CD4-positive, alpha-beta T cell (primary cell): ENCODE data around the gene SIGLEC15. TPM values are rescaled to one million over a fixed set of nuclear protein-coding genes. Genes with fewer than 3 reads are reported as not detected.

ENCODE experiments used
- ATAC-seq: fragments of 200-7000 bp; cut with Tn5 transposase; one replicate; pipeline ENCODE4 v1.10.0; 2022; ENCODE audit warnings: mild to moderate bottlenecking; ENCODE audit not compliant: poor library complexity
- CTCF ChIA-PET: fragments of 350-600 bp; sonication (Branson Sonifier 250); formaldehyde crosslinking; loops from one replicate; lab custom pipeline; 2021; ENCODE audit warnings: antibody characterized with exemption, inconsistent platforms; lab: Charles Lee
- POLR2A ChIA-PET: fragments of 350-600 bp; sonication (Branson Sonifier 250); formaldehyde crosslinking; loops from one replicate; lab custom pipeline; 2021; ENCODE audit warnings: antibody characterized with exemption, inconsistent platforms; lab: Charles Lee
- DNase-seq, 14 experiments: peaks; one replicate each; pipeline ENCODE4 v3.0.0-alpha.2; 2013 to 2020; ENCODE audit warnings: mixed read lengths in 2 of 14
- H3K27ac ChIP-seq, 2 donors: one replicate each; pipeline versions ENCODE4 v1.5.1 to v1.7.0; 2013; ENCODE audit warnings: low read length in 2 of 2, low read depth in 1 of 2, mild to moderate bottlenecking in 1 of 2
- H3K27me3 ChIP-seq, 2 experiments: 1 replicate in 1 of 2; 2 replicates in 1 of 2; pipeline versions ENCODE4 v1.6.1 to v1.7.0; 2013; ENCODE audit warnings: low read length in 2 of 2, control low read depth in 1 of 2, mild to moderate bottlenecking in 1 of 2, moderate library complexity in 1 of 2; ENCODE audit not compliant: insufficient read depth in 2 of 2, control insufficient read depth in 1 of 2
- H3K36me3 ChIP-seq: one replicate; pipeline ENCODE4 v1.6.1; 2013; ENCODE audit warnings: low read length, control low read depth; ENCODE audit not compliant: insufficient read depth
- H3K4me1 ChIP-seq: one replicate; pipeline ENCODE4 v1.6.1; 2013; ENCODE audit warnings: low read length, control low read depth; ENCODE audit not compliant: insufficient read depth
- H3K4me3 ChIP-seq: one replicate; pipeline ENCODE4 v1.5.1; 2013; ENCODE audit warnings: mild to moderate bottlenecking, low read length, moderate library complexity
- H3K9me3 ChIP-seq, 2 experiments: 1 replicate in 1 of 2; 2 replicates in 1 of 2; pipeline versions ENCODE4 v1.6.1 to v1.7.0; 2013; ENCODE audit warnings: low read length in 2 of 2, mild to moderate bottlenecking in 2 of 2, control low read depth in 1 of 2, moderate library complexity in 1 of 2; ENCODE audit not compliant: control insufficient read depth in 1 of 2, insufficient read depth in 1 of 2
- H3K27ac Mint-ChIP-seq: one replicate; pipeline ENCODE4 v1.8.0; 2020; ENCODE audit warnings: mixed read lengths
- H3K27me3 Mint-ChIP-seq: one replicate; pipeline ENCODE4 v1.8.0; 2021; ENCODE audit warnings: mixed read lengths
- H3K36me3 Mint-ChIP-seq: one replicate; pipeline ENCODE4 v1.8.0; 2021; ENCODE audit warnings: low read depth, mixed read lengths
- H3K4me1 Mint-ChIP-seq: one replicate; pipeline ENCODE4 v1.8.0; 2021; ENCODE audit warnings: low read depth, mixed read lengths
- H3K4me3 Mint-ChIP-seq: one replicate; pipeline ENCODE4 v1.8.0; 2020; ENCODE audit warnings: mild to moderate bottlenecking, mixed read lengths
- H3K9me3 Mint-ChIP-seq: one replicate; pipeline ENCODE4 v1.8.0; 2020; ENCODE audit warnings: mixed read lengths
- intact Hi-C, 2 experiments: fragments of 100-400 bp; cut with DNase I in 1 of 2; cut with micrococcal nuclease in 1 of 2; formaldehyde crosslinking; loops; one replicate each; pipeline versions ENCODE4 v1.15.1 to v1.9.0; 2023 to 2025; cut with DNase I, micrococcal nuclease
- total RNA-seq, 174 experiments: library from RNA in 2 of 174; stranded (reverse) in 2 of 174; gene quantifications; one replicate each; pipeline ENCODE4 v1.2.3 and lab custom pipeline; 2021 to 2026
- TF ChIP-seq, protein P1 (sequence below): fragments of 200-600 bp; IDR thresholded peaks from one replicate; pipeline ENCODE4 v1.8.0; 2022; ENCODE audit warnings: antibody characterized with exemption, mild to moderate bottlenecking

Gene SIGLEC15
- total RNA-seq, 2 experiments from 2014 or later = not detected

DNA sequence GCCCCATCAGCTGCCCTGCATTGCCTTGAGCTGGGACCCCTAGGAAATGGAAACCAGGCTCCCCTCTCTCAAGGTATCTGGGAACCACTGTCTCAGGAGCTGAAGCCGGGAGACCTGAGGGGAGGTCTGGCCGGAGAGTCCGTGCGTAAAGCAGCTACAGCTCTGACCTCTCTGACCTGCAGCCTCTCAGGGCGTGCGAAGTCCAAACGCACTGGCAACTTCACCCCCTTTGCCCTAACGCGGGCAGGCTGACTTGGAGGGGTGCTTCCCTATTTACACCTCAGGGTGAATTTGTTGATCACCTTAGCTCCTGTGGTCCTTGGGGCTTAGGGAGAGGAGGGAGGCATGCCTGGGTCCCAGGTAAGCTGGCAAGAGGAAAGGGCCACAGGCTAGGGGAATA, 17.5 kb downstream of the SIGLEC15 start:
- peaks cover 2% of the 10 kb centered on the region for H3K36me3 Mint-ChIP-seq
- POLR2A ChIA-PET = no interaction called here
- peaks cover 10 to 14% of the 10 kb centered on the region in 2 experiments for H3K27me3 ChIP-seq
- no peak overlapping the region for H3K4me3 Mint-ChIP-seq
- peaks cover 16% of the 10 kb centered on the region for H3K4me1 Mint-ChIP-seq
- H3K27ac ChIP-seq = no peak overlapping the region
- no peak overlapping the region for H3K27ac Mint-ChIP-seq
- no peaks in the 10 kb centered on the region for H3K9me3 ChIP-seq
- peaks cover 27% of the 10 kb centered on the region for H3K27me3 Mint-ChIP-seq
- ATAC-seq = no peak
- no peak overlapping the region for H3K4me3 ChIP-seq
- no peak for DNase-seq
- no peaks in the 10 kb centered on the region for H3K9me3 Mint-ChIP-seq
- TF ChIP-seq, protein P1, sequence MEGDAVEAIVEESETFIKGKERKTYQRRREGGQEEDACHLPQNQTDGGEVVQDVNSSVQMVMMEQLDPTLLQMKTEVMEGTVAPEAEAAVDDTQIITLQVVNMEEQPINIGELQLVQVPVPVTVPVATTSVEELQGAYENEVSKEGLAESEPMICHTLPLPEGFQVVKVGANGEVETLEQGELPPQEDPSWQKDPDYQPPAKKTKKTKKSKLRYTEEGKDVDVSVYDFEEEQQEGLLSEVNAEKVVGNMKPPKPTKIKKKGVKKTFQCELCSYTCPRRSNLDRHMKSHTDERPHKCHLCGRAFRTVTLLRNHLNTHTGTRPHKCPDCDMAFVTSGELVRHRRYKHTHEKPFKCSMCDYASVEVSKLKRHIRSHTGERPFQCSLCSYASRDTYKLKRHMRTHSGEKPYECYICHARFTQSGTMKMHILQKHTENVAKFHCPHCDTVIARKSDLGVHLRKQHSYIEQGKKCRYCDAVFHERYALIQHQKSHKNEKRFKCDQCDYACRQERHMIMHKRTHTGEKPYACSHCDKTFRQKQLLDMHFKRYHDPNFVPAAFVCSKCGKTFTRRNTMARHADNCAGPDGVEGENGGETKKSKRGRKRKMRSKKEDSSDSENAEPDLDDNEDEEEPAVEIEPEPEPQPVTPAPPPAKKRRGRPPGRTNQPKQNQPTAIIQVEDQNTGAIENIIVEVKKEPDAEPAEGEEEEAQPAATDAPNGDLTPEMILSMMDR = no peak
- intact Hi-C loops = no loop called here
- CTCF ChIA-PET = no interaction called here
- no peaks in the 10 kb centered on the region for H3K36me3 ChIP-seq
- peaks cover 14% of the 10 kb centered on the region for H3K4me1 ChIP-seq

DNA sequence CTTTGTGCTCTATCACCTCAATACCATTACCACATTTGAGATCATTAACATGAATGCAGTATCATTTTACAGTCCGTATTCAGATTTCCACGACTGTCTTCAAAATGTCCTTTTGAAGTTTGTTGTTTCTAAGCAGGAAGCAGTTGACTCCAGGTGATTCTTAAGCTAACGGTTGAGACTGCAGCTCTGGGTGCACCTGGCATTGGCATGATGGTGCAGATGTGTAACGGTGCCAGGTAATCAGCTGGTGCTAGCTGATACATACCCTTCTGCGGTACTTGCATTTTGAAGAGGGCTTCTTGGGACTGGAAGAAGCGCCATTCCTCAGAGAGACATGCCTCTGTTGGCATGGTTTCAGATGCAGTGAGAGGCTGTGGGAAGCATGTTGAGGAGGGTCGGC, 19.5 kb downstream of the SIGLEC15 start:
- Mint-ChIP-seq H3K27me3 (peaks cover 10% of the 10 kb centered on the region), H3K9me3 (no peaks in the 10 kb centered on the region), H3K27ac (no peak overlapping the region), H3K4me1 (peaks cover 5% of the 10 kb centered on the region), H3K36me3 (peaks cover 15% of the 10 kb centered on the region), H3K4me3 (no peak overlapping the region)
- no peaks in the 10 kb centered on the region for H3K9me3 ChIP-seq
- POLR2A ChIA-PET = no interaction called here
- CTCF ChIA-PET = no interaction called here
- DNase-seq (no peak), ATAC-seq (no peak)
- no peak overlapping the region for H3K27ac ChIP-seq
- H3K27me3 ChIP-seq = no peaks in the 10 kb centered on the region
- intact Hi-C loops = no loop called here
- peaks cover 7% of the 10 kb centered on the region for H3K36me3 ChIP-seq
- H3K4me3 ChIP-seq = no peak overlapping the region
- H3K4me1 ChIP-seq = no peaks in the 10 kb centered on the region
- TF ChIP-seq, protein P1 = no peak

DNA sequence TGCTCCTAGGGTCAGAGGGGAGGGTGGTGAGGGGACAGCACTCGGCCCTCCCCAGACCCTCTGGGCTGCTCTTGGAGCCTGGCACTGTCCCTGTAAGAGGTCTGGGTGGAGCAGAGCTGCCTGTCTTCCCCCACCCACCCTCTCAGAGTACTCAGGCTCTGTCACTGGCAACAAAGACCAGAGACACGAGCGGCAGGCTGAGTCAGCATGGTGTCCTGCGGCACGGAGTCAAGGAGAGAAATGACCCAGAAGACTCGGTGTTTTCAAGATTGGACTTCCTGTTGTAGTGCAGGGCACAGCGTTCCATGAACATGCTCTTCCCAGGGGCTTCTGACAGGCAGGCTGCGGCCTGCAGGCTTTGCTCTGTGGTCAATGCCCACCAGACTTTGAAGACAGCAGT, 19.9 kb downstream of the SIGLEC15 start:
- intact Hi-C loops = no loop called here
- H3K36me3 Mint-ChIP-seq = peaks cover 19% of the 10 kb centered on the region
- H3K27ac Mint-ChIP-seq = no peak overlapping the region

More for the DNA sequence above, 19.9 kb downstream of the SIGLEC15 start:
- ChIA-PET CTCF (no interaction called here), POLR2A (no interaction called here)
- Histone ChIP-seq H3K36me3 (peaks cover 11% of the 10 kb centered on the region), H3K4me1 (no peaks in the 10 kb centered on the region), H3K27ac (no peak overlapping the region), H3K9me3 (no peaks in the 10 kb centered on the region), H3K27me3 (no peaks in the 10 kb centered on the region), H3K4me3 (no peak overlapping the region)
- H3K9me3 Mint-ChIP-seq = no peaks in the 10 kb centered on the region
- H3K4me1 Mint-ChIP-seq = peaks cover 5% of the 10 kb centered on the region
- no peak overlapping the region for H3K4me3 Mint-ChIP-seq
- peaks cover 8% of the 10 kb centered on the region for H3K27me3 Mint-ChIP-seq
- no peak for ATAC-seq
- DNase-seq = no peak
- TF ChIP-seq, protein P1 = no peak
